Neural cell (in vitro differentiated cells): Measurements from ENCODE around the gene PHACTR3. TPM values are rescaled to one million over a fixed set of nuclear protein-coding genes. Genes with fewer than 3 reads are reported as not detected.

ENCODE experiments used
- H2AFZ ChIP-seq: fragments of 200-600, 300-800 bp; sonication (generic), shearing (Covaris generic); 2 replicates; pipeline ENCODE4 v1.6.0; 2014; ENCODE audit warnings: low read depth, mild to moderate bottlenecking, antibody characterized with exemption, low read length, moderate library complexity
- H3F3A ChIP-seq: fragments of 200-600 bp; shearing (Covaris generic); 2 replicates; pipeline ENCODE4 v1.6.1; 2016; ENCODE audit warnings: mild to moderate bottlenecking, moderate library complexity, mixed read lengths, antibody characterized with exemption, low read length; ENCODE audit not compliant: insufficient read depth, poor library complexity, severe bottlenecking
- H3K27ac ChIP-seq: fragments of 200-600, 300-800 bp; sonication (generic), shearing (Covaris generic); 2 replicates; pipeline ENCODE4 v1.5.1; 2014; ENCODE audit warnings: mild to moderate bottlenecking, low read length, moderate library complexity
- H3K27me3 ChIP-seq: fragments of 300-800, 200-600 bp; sonication (generic), shearing (Covaris generic); 2 replicates; pipeline ENCODE4 v1.6.0; 2014; ENCODE audit warnings: mild to moderate bottlenecking, low read depth, low read length, moderate library complexity; ENCODE audit not compliant: insufficient read depth
- H3K36me3 ChIP-seq: fragments of 300-800, 200-600 bp; sonication (generic), shearing (Covaris generic); 2 replicates; pipeline ENCODE4 v1.5.1; 2014; ENCODE audit warnings: mild to moderate bottlenecking, antibody characterized with exemption, low read length, moderate library complexity; ENCODE audit not compliant: insufficient read depth
- H3K4me2 ChIP-seq: fragments of 300-800, 200-600 bp; sonication (generic), shearing (Covaris generic); 2 replicates; pipeline ENCODE4 v1.6.0; 2014; ENCODE audit warnings: mild to moderate bottlenecking, low read length
- H3K4me3 ChIP-seq: fragments of 300-800, 200-600 bp; sonication (generic), shearing (Covaris generic); 2 replicates; pipeline ENCODE4 v1.5.1; 2014; ENCODE audit warnings: mild to moderate bottlenecking, low read length, moderate library complexity
- H3K79me2 ChIP-seq: fragments of 200-600 bp; shearing (Covaris generic); replicated peaks from 2 replicates; pipeline ENCODE4 v1.6.0; 2014; ENCODE audit warnings: mild to moderate bottlenecking, low read length, moderate library complexity; ENCODE audit not compliant: insufficient read depth
- H3K9ac ChIP-seq: fragments of 300-800, 200-600 bp; sonication (generic), shearing (Covaris generic); 2 replicates; pipeline ENCODE4 v1.6.1; 2016; ENCODE audit warnings: mild to moderate bottlenecking, low read length, mixed read lengths
- H3K9me2 ChIP-seq: fragments of 200-600 bp; shearing (Covaris generic); 2 replicates; pipeline ENCODE4 v1.6.1; 2016; ENCODE audit warnings: mild to moderate bottlenecking, low read length, mixed read lengths; ENCODE audit not compliant: insufficient read depth
- H3K9me3 ChIP-seq: fragments of 200-600, 300-800 bp; sonication (generic), shearing (Covaris generic); 2 replicates; pipeline ENCODE4 v1.6.1; 2016; ENCODE audit warnings: mild to moderate bottlenecking, mixed run types, low read length, moderate library complexity, mixed read lengths
- H4K20me1 ChIP-seq: fragments of 200-600 bp; shearing (Covaris generic); 2 replicates; pipeline ENCODE4 v1.6.1; 2016; ENCODE audit warnings: mild to moderate bottlenecking, mixed run types; ENCODE audit not compliant: insufficient read depth
- CTCF ChIP-seq: fragments of 450-650 bp; IDR thresholded peaks from 2 replicates; pipeline ENCODE4 v1.5.1; 2014; ENCODE audit warnings: antibody characterized with exemption, mild to moderate bottlenecking, moderate library complexity; ENCODE audit not compliant: poor library complexity, severe bottlenecking
- EP300 ChIP-seq: fragments of 450-650 bp; conservative IDR thresholded peaks from 2 replicates; pipeline ENCODE4 v1.6.1; 2014; ENCODE audit warnings: antibody characterized with exemption, mild to moderate bottlenecking, moderate library complexity; ENCODE audit not compliant: poor library complexity, severe bottlenecking
- EZH2 ChIP-seq: fragments of 200-600, 300-800 bp; shearing (Covaris generic), sonication (generic); IDR thresholded peaks from 2 replicates; pipeline ENCODE4 v1.6.1; 2014; ENCODE audit warnings: antibody characterized with exemption, low read length, borderline replicate concordance, mild to moderate bottlenecking; ENCODE audit not compliant: insufficient read depth, poor library complexity, severe bottlenecking
- MXI1 ChIP-seq: fragments of 450-650 bp; conservative IDR thresholded peaks from 2 replicates; pipeline ENCODE4 v1.6.1; 2014; ENCODE audit warnings: antibody characterized with exemption, mild to moderate bottlenecking; ENCODE audit not compliant: poor library complexity, severe bottlenecking
- POLR2AphosphoS5 ChIP-seq: IDR thresholded peaks from 2 replicates; pipeline ENCODE4 v1.6.1; 2012
- RAD21 ChIP-seq: fragments of 450-650 bp; conservative IDR thresholded peaks from 2 replicates; pipeline ENCODE4 v1.6.1; 2014; ENCODE audit warnings: antibody characterized with exemption, mild to moderate bottlenecking, moderate library complexity
- REST ChIP-seq: IDR thresholded peaks from 2 replicates; pipeline ENCODE4 v1.6.1; 2012; ENCODE audit warnings: borderline replicate concordance
- SMC3 ChIP-seq: fragments of 450-650 bp; conservative IDR thresholded peaks from 2 replicates; pipeline ENCODE4 v1.6.1; 2014; ENCODE audit warnings: antibody characterized with exemption, mild to moderate bottlenecking, moderate library complexity; ENCODE audit not compliant: poor library complexity
- TAF1 ChIP-seq: IDR thresholded peaks from 2 replicates; pipeline ENCODE4 v1.6.1; 2012; ENCODE audit warnings: low read depth
- polyA plus RNA-seq: library from polyadenylated mRNA; depleted of rRNA; stranded (reverse); fragments of >200 nt; gene quantifications from 2 replicates; pipeline ENCODE4 v1.2.3, GENCODE V29; 2014

The PHACTR3 gene
- polyA plus RNA-seq, 1 donor from 2014 or later, result 1.3 TPM

GRCh38 chr20:59790346-59790745 is 186.0 kb downstream of the PHACTR3 start:
- Histone ChIP-seq H2AFZ (no peak overlapping the region), H3F3A (no peaks in the 10 kb centered on the region), H3K9me2 (no peaks in the 10 kb centered on the region), H3K9ac (no peak overlapping the region), H4K20me1 (no peaks in the 10 kb centered on the region), H3K4me2 (no peak overlapping the region), H3K79me2 (no peaks in the 10 kb centered on the region), H3K36me3 (no peaks in the 10 kb centered on the region), H3K4me3 (no peak overlapping the region), H3K27ac (no peak overlapping the region), H3K27me3 (no peaks in the 10 kb centered on the region), H3K9me3 (peaks cover 8% of the 10 kb centered on the region)
- TF ChIP-seq EP300, result no peak

GRCh38 chr20:59792300-59792699 is 188.0 kb downstream of the PHACTR3 start:
- Histone ChIP-seq H3K4me3 (no peak overlapping the region), H3K36me3 (no peaks in the 10 kb centered on the region), H3K4me2 (no peak overlapping the region), H3K9ac (no peak overlapping the region), H3K9me2 (no peaks in the 10 kb centered on the region), H3K27me3 (no peaks in the 10 kb centered on the region), H4K20me1 (no peaks in the 10 kb centered on the region), H3F3A (no peaks in the 10 kb centered on the region), H2AFZ (no peak overlapping the region), H3K27ac (no peak overlapping the region), H3K9me3 (peaks cover 8% of the 10 kb centered on the region), H3K79me2 (no peaks in the 10 kb centered on the region)
- no peak for TF ChIP-seq SMC3
- no peak for TF ChIP-seq TAF1
- TF ChIP-seq EP300, result no peak
- no peak for TF ChIP-seq POLR2AphosphoS5
- no peak for TF ChIP-seq EZH2
- TF ChIP-seq CTCF, result no peak
- TF ChIP-seq MXI1, result no peak
- no peak for TF ChIP-seq RAD21
- TF ChIP-seq REST, result no peak

- H3K27me3 ChIP-seq, result no peaks in the 10 kb centered on the region
- peaks cover 14% of the 10 kb centered on the region for H3K9me3 ChIP-seq
- no peaks in the 10 kb centered on the region for H3K9me2 ChIP-seq
- H3K27ac ChIP-seq, result no peak overlapping the region
- TF ChIP-seq EP300, result no peak
- no peak for TF ChIP-seq EZH2
- no peak for TF ChIP-seq RAD21
- TF ChIP-seq TAF1, result no peak
- no peak for TF ChIP-seq REST
- TF ChIP-seq POLR2AphosphoS5, result no peak
- TF ChIP-seq CTCF, result no peak
- no peak for TF ChIP-seq SMC3
- TF ChIP-seq MXI1, result no peak
- H3K79me2 ChIP-seq, result no peaks in the 10 kb centered on the region
- H3K36me3 ChIP-seq, result no peaks in the 10 kb centered on the region
- H3F3A ChIP-seq, result no peaks in the 10 kb centered on the region
- no peak overlapping the region for H3K4me2 ChIP-seq
- no peak overlapping the region for H2AFZ ChIP-seq
- H3K9ac ChIP-seq, result no peak overlapping the region
- H4K20me1 ChIP-seq, result no peaks in the 10 kb centered on the region
- no peak overlapping the region for H3K4me3 ChIP-seq
Measured at GRCh38 chr20:59794555-59794954, 190.2 kb downstream of the PHACTR3 start.
